ENCODE data around the gene KIF4B. TPM values are rescaled to one million over a fixed set of nuclear protein-coding genes. Genes with fewer than 3 reads are reported as not detected.

Gene KIF4B
- total RNA-seq, 4 donors from 2014 or later = under 0.01 TPM; not detected in 2

GRCh38 chr5:155021842-155022241 is 8.3 kb downstream of the KIF4B start:
- TF ChIP-seq POLR2A (IDR thresholded peaks at IDR 0.05; ENCODE audit: low read depth) = no peak
- TF ChIP-seq CTCF (IDR thresholded peaks at IDR 0.05) = no peak
- TF ChIP-seq EP300 (IDR thresholded peaks at IDR 0.05) = no peak
- no peak for TF ChIP-seq POLR2AphosphoS5 (IDR thresholded peaks at IDR 0.05)
- DNase-seq (ENCODE audit: extremely low spot score) = no peak
- no peaks in the 10 kb centered on the region for H3K27me3 ChIP-seq
- 71% methylated on average over 5 of the region's 5 CpGs for WGBS
- H3K9me3 ChIP-seq = no peaks in the 10 kb centered on the region
- intact Hi-C loops (cut with DNase I) = no loop called here
- no peak overlapping the region for H3K27ac ChIP-seq (replicated peaks in 1 of 4)
- no peaks in the 10 kb centered on the region for H3K4me1 ChIP-seq
- no peak overlapping the region for H3K4me3 ChIP-seq
- no peaks in the 10 kb centered on the region for H3K36me3 ChIP-seq

- Histone ChIP-seq H3K27ac (replicated peaks in 1 of 4) (no peak overlapping the region), H3K4me1 (no peaks in the 10 kb centered on the region), H3K9me3 (peaks cover 0 to 10% (median 3%) of the 10 kb centered on the region in 4 donors), H3K36me3 (no peaks in the 10 kb centered on the region), H3K27me3 (no peaks in the 10 kb centered on the region), H3K4me3 (no peak overlapping the region)
- TF ChIP-seq EP300 (IDR thresholded peaks at IDR 0.05) (no peak), POLR2A (IDR thresholded peaks at IDR 0.05; ENCODE audit: low read depth) (no peak), POLR2AphosphoS5 (IDR thresholded peaks at IDR 0.05) (no peak), CTCF (IDR thresholded peaks at IDR 0.05) (no peak)
- 88% methylated on average over 3 of the region's 3 CpGs for WGBS
- DNase-seq (ENCODE audit: extremely low spot score) = peak; percentile 62
- intact Hi-C loops (cut with DNase I) = no loop called here
These were observed 9.8 kb downstream of the KIF4B start for GRCh38 chr5:155023320-155023719.

- Histone ChIP-seq H3K36me3 (no peaks in the 10 kb centered on the region), H3K4me3 (no peak overlapping the region), H3K4me1 (no peaks in the 10 kb centered on the region), H3K27ac (replicated peaks in 1 of 4) (no peak overlapping the region), H3K9me3 (peaks cover 0 to 15% (median 10%) of the 10 kb centered on the region in 4 donors), H3K27me3 (no peaks in the 10 kb centered on the region)
- TF ChIP-seq POLR2A (IDR thresholded peaks at IDR 0.05; ENCODE audit: low read depth) (no peak), POLR2AphosphoS5 (IDR thresholded peaks at IDR 0.05) (no peak), EP300 (IDR thresholded peaks at IDR 0.05) (no peak), CTCF (IDR thresholded peaks at IDR 0.05) (no peak)
- intact Hi-C loops (cut with DNase I) = no loop called here
- DNase-seq (ENCODE audit: extremely low spot score) = peak; percentile 88
- 88% methylated on average over 5 of the region's 5 CpGs for WGBS
These were observed 10.5 kb downstream of the KIF4B start for GRCh38 chr5:155024015-155024414.

DNA sequence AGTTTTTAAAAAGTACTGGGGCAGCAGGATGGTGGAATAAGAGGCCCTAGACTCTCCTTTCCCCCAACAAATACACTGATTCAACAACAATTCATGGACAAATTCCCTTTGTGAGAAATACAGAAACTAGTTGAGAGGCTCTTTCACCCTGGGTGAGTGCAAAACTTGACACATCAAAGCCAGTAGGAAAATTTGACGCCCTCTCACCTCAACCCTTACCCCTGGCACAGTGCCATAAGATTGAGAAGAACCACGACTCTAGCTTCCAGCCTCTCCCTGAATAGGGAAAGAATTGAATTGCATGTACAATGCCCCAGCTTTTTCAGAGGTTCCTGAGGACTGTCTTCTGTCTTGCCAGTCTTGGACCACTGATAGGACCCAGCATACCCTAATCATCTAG is 12.3 kb downstream of the KIF4B start:
- intact Hi-C loops (cut with DNase I) = no loop called here
- DNase-seq (ENCODE audit: extremely low spot score) = no peak
- Histone ChIP-seq H3K27me3 (no peaks in the 10 kb centered on the region), H3K4me1 (no peaks in the 10 kb centered on the region), H3K9me3 (peaks cover 0 to 22% (median 17%) of the 10 kb centered on the region in 4 donors), H3K36me3 (no peaks in the 10 kb centered on the region), H3K4me3 (no peak overlapping the region), H3K27ac (replicated peaks in 1 of 4) (no peak overlapping the region)
- WGBS = 58% methylated on average over 2 of the region's 2 CpGs
- TF ChIP-seq POLR2AphosphoS5 (IDR thresholded peaks at IDR 0.05) (no peak), CTCF (IDR thresholded peaks at IDR 0.05) (no peak), EP300 (IDR thresholded peaks at IDR 0.05) (no peak), POLR2A (IDR thresholded peaks at IDR 0.05; ENCODE audit: low read depth) (no peak)

GRCh38 chr5:155027993-155028629 is 14.6 kb downstream of the KIF4B start:
- 21% methylated on average over 1 of the region's 1 CpG for WGBS
- Histone ChIP-seq H3K4me1 (no peaks in the 10 kb centered on the region), H3K4me3 (no peak overlapping the region), H3K27ac (replicated peaks in 1 of 4) (no peak overlapping the region), H3K9me3 (peaks cover 0 to 22% (median 17%) of the 10 kb centered on the region in 4 donors), H3K36me3 (no peaks in the 10 kb centered on the region), H3K27me3 (no peaks in the 10 kb centered on the region)
- DNase-seq (ENCODE audit: extremely low spot score) = no peak
- TF ChIP-seq EP300 (IDR thresholded peaks at IDR 0.05) (no peak), POLR2A (IDR thresholded peaks at IDR 0.05; ENCODE audit: low read depth) (no peak), CTCF (IDR thresholded peaks at IDR 0.05) (no peak), POLR2AphosphoS5 (IDR thresholded peaks at IDR 0.05) (no peak)
- intact Hi-C loops (cut with DNase I) = no loop called here

Data from esophagus muscularis mucosa (tissue), 4 donors.